Lung (tissue), 12 donors: ENCODE data around the gene ZNF189. TPM values are rescaled to one million over a fixed set of nuclear protein-coding genes. Genes with fewer than 3 reads are reported as not detected.

Source experiments
- ATAC-seq: fragments of 200-7000 bp; cut with Tn5 transposase; one replicate; pipeline ENCODE4 v1.9.1; 2020; ENCODE audit warnings: moderate number of reproducible peaks; ENCODE audit not compliant: insufficient read depth, low FRiP score
- DNase-seq, 3 donors: peaks; one replicate each; pipeline ENCODE4 v3.0.0-alpha.2; 2013 to 2017
- H3K27ac ChIP-seq, 2 donors: one replicate each; pipeline ENCODE4 v1.5.1; 2013; ENCODE audit warnings: mild to moderate bottlenecking in 2 of 2, moderate library complexity in 2 of 2, control low read depth in 1 of 2, inconsistent platforms in 1 of 2, low read depth in 1 of 2, low read length in 1 of 2
- H3K27me3 ChIP-seq, 3 donors: one replicate each; pipeline ENCODE4 v1.5.1; 2013; ENCODE audit warnings: low read length in 2 of 3; ENCODE audit not compliant: control insufficient read depth in 3 of 3, insufficient read depth in 3 of 3
- H3K36me3 ChIP-seq, 4 donors: one replicate each; pipeline ENCODE4 v1.5.1; 2013; ENCODE audit warnings: low read length in 4 of 4, mild to moderate bottlenecking in 1 of 4, moderate library complexity in 1 of 4; ENCODE audit not compliant: control insufficient read depth in 4 of 4, insufficient read depth in 4 of 4
- H3K4me1 ChIP-seq, 5 donors: one replicate each; pipeline ENCODE4 v1.5.1; 2013; ENCODE audit warnings: low read length in 5 of 5, mild to moderate bottlenecking in 2 of 5, moderate library complexity in 1 of 5; ENCODE audit not compliant: control insufficient read depth in 5 of 5, insufficient read depth in 5 of 5
- H3K4me3 ChIP-seq: one replicate; pipeline ENCODE4 v1.5.1; 2013; ENCODE audit warnings: mild to moderate bottlenecking, control low read depth, moderate library complexity
- H3K9ac ChIP-seq, 2 donors: one replicate each; pipeline ENCODE4 v1.5.1; 2013; ENCODE audit warnings: low read length in 2 of 2, control low read depth in 1 of 2; ENCODE audit not compliant: insufficient read depth in 1 of 2
- H3K9me3 ChIP-seq, 4 donors: one replicate each; pipeline ENCODE4 v1.5.1; 2013; ENCODE audit warnings: low read length in 3 of 4, mild to moderate bottlenecking in 1 of 4, moderate library complexity in 1 of 4; ENCODE audit not compliant: control insufficient read depth in 4 of 4, insufficient read depth in 3 of 4
- CTCF ChIP-seq: IDR thresholded peaks from 2 replicates; pipeline ENCODE4 v1.5.1; 2012; ENCODE audit warnings: mild to moderate bottlenecking; ENCODE audit errors: control extremely low read depth, extremely low read depth
- WGBS, 2 donors: extraction: QIAGEN DNeasy Blood & Tissue Kit; methylation state at CpG; one replicate each; pipeline ENCODE4 v1.1.7; 2013; 5-methylcytosine and 5-hydroxymethylcytosine counted together
- polyA plus RNA-seq, 2 donors: library from polyadenylated mRNA; stranded (reverse); fragments of 200-250 nt; gene quantifications; one replicate each; pipeline ENCODE4 v1.2.1, GENCODE V29; 2013
- total RNA-seq, 2 donors: library from RNA; depleted of rRNA in 1 of 2; stranded (reverse); fragments of >200 nt in 1 of 2; gene quantifications; one replicate each; pipeline ENCODE4 v1.2.1, GENCODE V29; 2014 to 2021
- donor health status: control.
- donor health status: control.
- donor health status: Bipolar disorder and iron deficiency.
- donor health status: healthy.
- donor health status: DM: yes; HTN: yes; CAD: no.

ZNF189 gene
- total and polyA plus RNA-seq, 4 donors: 5.9 to 34.1 (median 11.7) TPM

GRCh38 chr9:101394687-101395086, 4.0 kb upstream of the ZNF189 start:
- DNase-seq (no peak), ATAC-seq (no peak)
- peaks cover 0 to 14% (median 8%) of the 10 kb centered on the region in 4 donors for H3K36me3 ChIP-seq
- no peak overlapping the region for H3K9ac ChIP-seq
- TF ChIP-seq CTCF: no peak
- peaks cover 0 to 2% (median 0%) of the 10 kb centered on the region in 4 donors for H3K9me3 ChIP-seq
- 97 to 100% methylated on average over 1 of the region's 1 CpG for whole genome bisulfite sequencing, 2 donors
- peaks cover 0 to 10% (median 5%) of the 10 kb centered on the region in 5 donors for H3K4me1 ChIP-seq
- H3K4me3 ChIP-seq: no peak overlapping the region
- no peaks in the 10 kb centered on the region for H3K27me3 ChIP-seq
- no peak overlapping the region for H3K27ac ChIP-seq

- no peak for TF ChIP-seq CTCF
These were observed 944 bp upstream of the ZNF189 start for GRCh38 chr9:101397746-101398067.

GRCh38 chr9:101398930-101399642, 435 bp downstream of the ZNF189 start:
- TF ChIP-seq CTCF: no peak
- DNase-seq: peak in 2 of 3 donors; percentile 44 to 45

More at GRCh38 chr9:101397746-101398067, 944 bp upstream of the ZNF189 start:
- Histone ChIP-seq H3K9ac (peak overlapping the region; percentile 95 to 99), H3K4me1 (peaks cover 0 to 22% (median 12%) of the 10 kb centered on the region in 5 donors), H3K36me3 (peaks cover 2 to 40% (median 22%) of the 10 kb centered on the region in 4 donors), H3K27me3 (no peaks in the 10 kb centered on the region), H3K27ac (peak overlapping the region; percentile 45 to 96), H3K4me3 (peak overlapping the region; percentile 76), H3K9me3 (peaks cover 0 to 2% (median 0%) of the 10 kb centered on the region in 4 donors)
- 12 to 15% methylated on average over 4 of the region's 4 CpGs for WGBS, 2 donors
- ATAC-seq (no peak), DNase-seq (no peak)

More at GRCh38 chr9:101398930-101399642, 435 bp downstream of the ZNF189 start:
- 1% methylated on average over 26 to 28 of the region's 28 CpGs for WGBS, 2 donors
- H3K27ac ChIP-seq: peak overlapping the region; percentile 82 to 93
- H3K9ac ChIP-seq: peak overlapping the region; percentile 86 to 98
- H3K36me3 ChIP-seq: peaks cover 8 to 50% (median 35%) of the 10 kb centered on the region in 4 donors
- H3K9me3 ChIP-seq: peaks cover 2 to 8% (median 5%) of the 10 kb centered on the region in 4 donors
- peak; percentile 5 for ATAC-seq
- no peaks in the 10 kb centered on the region for H3K27me3 ChIP-seq
- peak overlapping the region; percentile 87 for H3K4me3 ChIP-seq
- H3K4me1 ChIP-seq: peaks cover 0 to 22% (median 12%) of the 10 kb centered on the region in 5 donors
